ENCODE measurements around the gene CHST8.
"Not testable (repeated sequence)": the region's sequence is repeated elsewhere in the genome, so short reads cannot be mapped to it uniquely, and the experiment has no call there.

The CHST8 gene

DNA sequence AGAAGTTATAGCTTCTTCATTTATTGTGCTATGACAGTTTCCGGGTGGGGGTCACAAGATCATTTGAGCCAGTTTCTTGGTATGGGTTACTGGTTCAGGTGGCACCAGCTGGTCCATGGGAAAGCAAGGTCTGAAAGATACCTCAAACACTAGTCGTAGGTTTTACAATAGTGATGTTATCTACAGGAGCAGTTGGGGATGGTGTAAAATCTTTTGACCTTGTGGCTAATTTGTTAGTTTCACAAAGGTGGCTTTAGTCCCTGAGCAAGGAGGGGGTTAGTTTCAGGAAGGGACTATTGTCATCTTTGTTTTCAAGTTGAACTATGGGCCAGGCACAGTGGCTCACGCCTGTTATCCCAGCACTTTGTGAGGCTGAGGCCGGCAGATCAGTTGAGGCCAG is 24.6 kb downstream of the CHST8 start:
- no peak for DNase-seq

DNA sequence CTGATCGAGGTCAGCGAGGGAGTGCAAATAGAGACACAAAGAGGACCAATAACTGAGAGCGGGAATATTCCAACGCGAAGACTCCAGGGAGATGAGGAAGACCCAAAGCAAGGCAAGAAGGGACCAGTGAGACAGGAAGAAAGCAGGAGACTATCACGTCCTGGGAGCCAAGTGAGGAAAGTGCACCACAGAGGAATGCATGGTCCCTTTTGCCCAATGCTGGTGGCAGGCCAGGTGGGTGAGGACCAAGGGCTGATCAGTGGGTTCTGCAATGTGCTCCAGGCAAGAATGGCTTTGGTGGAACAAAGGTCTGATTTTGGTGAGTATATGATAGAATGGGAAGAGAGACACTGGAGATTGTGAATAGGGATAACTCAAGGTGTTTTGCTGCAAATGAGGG is 25.4 kb downstream of the CHST8 start:
- DNase-seq = no peak

DNA sequence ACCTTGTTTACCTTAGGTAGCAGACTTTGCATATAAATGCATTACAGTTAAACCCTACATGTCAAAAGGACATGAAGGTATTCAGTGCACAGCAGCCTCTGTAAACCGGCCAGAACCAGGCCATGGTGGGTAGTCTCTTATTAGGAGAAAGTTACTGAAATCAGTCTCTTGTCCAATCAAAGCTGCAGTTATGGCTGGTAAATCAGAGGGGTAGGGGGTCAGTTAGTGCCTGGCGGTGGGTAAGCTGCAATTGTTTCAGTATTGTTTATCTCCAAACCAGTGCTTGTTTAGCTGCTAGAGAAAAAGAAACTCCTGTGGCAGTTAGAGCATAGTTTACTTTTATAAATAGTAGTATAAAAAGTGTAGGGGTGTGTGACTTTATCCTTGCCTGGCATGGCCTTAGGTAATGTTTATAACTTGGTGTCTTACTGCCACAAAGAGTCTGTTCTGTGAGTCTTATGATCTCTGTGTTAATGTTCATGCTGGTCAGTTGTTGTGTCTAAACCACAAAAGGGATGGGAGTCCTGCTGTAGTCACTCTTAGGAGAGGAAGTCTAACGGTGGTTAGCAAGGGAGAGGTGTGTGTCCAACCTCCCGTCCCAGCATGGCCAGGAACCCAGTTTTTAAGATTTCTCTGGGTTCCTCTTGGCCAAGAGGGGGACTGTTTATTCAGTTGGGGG is 28.0 kb downstream of the CHST8 start:
- no peak for DNase-seq

DNA sequence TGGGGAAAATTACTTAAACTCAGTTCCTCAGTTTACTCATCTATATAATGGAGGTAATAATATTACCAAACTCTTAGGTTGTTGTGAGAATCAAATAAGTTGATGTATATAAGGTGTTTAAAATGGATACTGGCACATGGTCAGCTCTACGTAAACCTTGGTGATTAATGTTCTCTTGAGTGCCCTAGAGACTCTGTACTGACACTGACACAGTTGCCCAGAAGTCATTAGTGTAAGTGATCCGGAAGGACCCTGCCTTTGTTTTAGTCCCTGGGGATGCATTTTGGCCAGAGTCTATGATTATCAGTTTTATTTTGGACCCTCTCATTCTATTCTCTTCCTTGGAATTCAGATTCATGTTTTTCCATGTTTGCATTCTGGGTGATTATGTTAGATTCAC is 31.9 kb downstream of the CHST8 start:
- DNase-seq = no peak

DNA sequence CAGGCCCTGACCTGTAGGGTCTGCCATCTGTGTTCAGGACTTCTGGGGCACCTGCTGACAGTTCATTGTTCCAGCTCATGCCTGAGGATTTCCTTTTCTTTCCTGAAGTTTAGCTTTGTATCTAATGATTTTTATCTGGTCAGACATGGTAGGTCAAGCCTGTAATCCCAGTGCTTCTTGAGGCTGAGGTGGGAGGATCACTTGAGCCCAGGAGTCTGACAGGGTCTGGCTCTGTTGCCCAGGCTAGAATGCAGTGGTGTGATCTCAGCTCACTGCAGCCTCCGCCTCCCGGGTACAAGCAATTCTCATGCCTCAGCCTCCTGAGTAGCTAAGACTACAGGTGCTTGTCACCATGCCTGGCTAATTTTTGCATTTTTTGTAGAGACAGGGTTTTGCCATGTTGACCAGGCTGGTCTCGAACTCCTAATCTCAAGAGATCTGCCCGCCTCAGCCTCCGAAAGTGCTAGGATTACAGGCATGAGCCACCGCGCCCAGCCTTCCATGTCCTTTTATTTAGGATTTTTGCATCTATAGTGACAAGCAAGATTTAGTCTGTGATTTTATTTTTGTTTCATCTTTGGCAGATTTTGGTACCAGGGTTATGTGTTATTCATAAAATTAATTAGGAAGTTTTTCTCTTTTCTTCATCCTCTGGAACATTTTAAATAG is 33.2 kb downstream of the CHST8 start:
- DNase-seq = no peak

DNA sequence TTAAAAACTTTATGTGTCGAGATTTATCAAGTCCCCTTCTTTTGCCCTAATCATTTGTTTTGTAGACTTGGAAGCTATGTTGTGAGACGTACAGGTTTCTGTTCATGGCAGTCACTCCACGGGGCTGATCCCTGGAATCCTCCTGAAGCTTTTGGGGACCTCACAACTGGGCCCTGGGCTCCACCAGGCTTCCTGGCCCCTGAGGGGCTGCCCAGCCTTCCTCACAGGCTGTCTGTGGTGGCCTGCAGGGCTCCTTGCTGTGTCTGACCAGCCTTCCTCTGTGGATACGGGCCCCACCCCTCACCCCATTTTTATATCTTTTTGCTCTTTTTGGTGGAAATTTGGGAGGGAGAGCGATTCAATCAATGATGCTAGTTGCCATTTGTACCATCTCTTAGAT is 38.1 kb downstream of the CHST8 start:
- DNase-seq = no peak

DNA sequence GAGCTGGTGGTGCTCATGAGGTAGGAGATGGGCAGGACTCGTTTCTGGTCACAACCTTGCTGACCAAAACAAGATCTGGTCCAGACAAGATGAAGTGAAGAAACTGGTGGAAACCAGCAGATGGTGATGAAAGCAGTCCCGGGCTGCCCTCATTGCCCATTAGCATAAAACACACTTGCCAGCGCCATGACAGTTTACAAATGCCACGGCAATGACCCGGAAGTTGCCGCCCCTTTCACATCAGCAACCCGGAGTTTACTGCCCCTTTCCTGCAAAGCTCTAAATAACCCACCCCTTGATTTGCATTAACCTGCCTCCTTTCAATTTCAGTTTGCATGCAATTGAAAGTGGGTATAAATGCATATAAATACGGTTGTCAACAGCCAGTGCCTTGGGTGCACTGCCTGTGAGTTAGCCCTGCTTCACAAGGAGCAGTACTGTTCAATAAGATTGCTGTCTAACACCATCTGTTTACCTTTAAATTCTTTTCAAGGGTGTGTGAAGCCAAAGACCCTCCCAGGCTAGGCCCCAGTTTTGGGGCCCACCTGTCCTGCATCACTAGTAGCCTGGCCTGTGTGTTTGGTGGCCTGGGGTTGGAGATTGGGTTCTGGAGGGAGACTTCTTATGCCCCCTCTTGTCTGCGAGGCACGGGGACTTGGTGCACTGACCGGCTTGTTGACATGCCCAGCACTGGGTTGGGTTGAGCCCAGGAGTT is 38.8 kb downstream of the CHST8 start:
- no peak for DNase-seq

DNA sequence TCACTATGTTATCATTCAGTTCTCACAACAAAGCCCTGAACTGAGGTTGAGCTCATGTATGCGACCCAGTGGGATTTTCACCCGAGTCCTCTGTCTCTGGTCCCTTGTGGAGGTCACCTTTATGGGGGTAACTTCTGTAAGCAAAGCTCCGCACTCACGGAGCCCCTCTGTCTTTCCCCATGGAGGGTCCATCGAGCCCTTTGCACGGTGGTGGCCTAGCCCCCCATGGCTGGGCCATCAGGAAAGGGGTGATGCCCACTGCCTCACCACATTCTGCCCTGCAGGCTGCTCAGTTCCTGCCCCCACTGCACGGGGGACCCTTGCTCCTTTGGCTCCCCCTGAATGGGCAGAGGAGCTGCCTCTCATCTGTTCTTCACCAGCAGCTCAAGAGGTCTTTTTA is 39.6 kb downstream of the CHST8 start:
- DNase-seq = no peak

DNA sequence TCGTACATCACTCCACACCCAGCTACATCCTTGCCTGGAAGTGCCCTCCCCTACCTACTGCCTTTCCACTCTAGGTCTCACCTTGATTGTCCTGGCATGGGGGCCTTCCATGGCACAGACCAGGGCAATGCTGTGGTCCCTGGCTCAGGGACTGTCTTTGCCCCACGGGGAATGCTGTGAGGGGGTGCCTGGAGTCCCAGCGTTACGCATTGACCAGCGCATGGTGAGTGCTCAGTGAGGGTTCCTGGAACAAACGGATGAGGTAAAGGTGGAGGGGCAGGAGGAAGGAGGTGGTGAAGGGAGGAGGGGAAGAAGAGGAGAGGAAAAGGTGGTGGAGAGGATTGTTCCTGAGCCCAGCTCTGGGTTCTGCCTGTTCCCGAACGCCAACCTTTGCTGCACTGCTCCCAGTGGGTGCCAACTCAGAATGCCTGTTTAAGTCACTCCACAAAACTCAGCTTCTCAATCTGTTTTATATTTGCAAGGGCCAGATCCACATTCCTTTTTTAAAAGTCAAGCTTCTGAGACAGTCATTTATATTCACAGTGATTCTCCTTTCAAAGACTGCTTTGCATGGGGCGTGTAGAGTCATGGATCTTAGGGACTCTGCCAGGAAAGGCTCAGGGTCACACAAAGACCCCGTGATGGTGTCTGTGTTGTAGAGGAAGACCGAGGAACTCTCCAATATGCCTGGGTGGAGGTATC is 40.8 kb downstream of the CHST8 start:
- no peak for DNase-seq

DNA sequence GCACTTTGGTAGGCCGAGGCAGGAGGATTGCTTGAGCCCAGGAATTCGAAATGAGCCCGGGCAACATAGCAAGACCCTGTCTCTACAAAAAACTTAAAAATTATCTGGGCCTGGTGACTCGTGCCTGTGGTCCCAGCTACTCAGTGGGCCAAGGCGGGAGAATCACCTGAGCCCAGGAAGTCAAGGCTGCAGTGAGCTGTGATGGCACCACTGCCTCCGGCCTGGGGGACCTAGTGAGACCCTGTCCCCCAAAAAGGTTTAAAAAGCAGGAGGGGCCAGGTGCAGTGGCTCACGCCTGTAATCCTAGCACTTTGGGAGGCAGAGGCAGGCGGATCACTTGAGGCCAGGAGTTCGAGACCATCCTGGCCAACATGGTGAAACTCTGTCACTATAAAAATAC is 41.6 kb downstream of the CHST8 start:
- DNase-seq = not testable (repeated sequence)

DNA sequence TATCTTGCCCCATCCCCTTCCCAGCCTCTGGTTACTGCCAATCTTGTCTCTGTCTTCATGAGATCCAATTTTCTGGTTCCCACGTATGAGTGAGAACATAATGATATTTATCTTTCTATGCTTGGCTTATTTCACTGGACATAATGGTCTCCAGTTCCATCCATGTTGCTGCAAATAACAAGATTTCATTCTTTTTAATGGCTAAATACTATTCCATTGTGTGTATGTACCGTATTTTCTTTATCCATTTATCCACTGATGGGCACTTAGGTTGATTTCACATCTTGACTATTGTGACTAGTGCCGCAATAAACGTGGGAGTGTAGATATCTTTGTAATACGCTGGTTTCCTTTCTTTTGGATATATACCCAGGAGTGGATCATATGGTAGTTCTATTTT is 43.0 kb downstream of the CHST8 start:
- DNase-seq = no peak

DNA sequence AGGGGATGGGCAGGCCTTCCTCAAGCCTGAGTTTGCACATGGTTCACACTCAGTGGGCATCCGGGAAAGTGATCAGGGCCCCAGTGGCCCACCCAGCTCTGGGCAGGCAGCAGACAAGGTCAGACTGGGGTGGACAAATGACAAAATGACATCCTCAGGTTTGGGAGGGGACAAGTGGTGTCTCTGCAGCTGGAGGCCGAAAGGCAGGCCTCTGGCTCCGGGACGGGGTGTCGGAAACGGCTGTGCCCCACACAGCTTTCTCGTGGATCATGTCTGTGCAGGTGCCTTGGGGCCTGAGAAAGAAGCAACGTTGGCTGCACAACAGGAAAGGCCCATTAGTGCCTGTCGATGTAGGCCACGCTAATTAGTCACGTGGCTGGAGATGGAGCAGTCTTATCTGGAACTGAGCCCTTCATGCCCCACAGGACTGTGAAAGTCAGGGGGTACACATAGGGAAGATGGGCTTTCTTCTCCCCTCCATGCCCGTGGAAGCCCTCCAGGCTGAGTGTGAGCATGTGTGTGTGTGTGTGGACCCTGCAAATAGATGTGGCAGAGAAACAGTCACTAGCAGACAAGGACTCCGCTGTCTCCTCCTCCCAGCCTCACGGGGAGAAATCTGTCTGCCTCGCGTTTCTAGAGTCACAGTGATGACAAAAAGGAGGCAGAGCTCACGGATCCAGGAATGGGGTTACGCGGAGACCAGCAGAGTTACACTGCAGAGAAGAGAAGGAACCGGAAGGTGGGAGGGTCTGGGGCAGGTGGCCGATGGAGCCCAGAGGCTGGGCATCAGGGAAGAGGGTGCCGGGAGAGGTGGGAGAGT is 44.2 kb downstream of the CHST8 start:
- no peak for DNase-seq

DNA sequence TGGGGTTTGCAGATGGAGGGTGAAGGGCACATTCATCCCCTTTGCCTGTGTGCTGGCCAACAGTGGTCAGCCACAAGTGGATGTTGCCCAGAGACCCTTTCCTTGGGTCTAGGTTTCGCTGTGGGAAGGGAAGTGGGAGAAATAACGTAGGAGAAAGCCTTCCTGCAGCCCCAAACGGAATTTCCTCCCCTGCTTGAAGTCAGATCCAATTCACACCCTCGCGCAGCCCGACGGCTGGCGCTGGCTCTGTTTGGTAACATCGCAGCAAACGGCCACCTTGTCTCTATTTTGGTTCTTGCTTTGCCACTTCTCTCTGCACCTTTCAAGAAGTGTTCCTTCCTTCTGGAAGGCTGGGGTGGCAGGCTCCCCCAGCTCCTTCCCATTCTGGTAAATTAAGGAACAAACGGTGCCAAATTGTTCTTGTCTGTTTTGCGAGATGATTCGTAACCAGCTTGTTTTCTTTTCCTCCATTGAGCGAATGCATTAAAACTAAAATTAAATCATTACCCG is 45.4 kb downstream of the CHST8 start:
- no peak for DNase-seq

DNA sequence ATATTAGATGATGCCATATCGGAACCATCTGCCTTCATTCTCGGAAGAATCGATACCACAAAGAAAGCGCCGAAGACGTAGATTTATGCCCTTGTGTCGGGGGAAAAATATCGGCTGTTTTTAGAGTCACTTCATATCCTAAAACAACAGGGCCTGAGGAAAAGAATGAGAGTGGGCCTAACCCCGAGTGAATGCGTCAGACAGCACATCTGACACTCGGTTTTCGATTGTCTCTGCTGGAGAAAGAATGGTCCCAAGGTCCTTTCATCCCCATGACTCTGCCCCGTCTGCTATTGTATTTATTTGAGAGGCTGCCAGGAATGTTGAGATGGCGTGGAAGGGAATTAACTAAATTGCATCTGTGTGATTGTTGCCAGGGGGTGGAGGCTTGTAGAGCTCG is 46.1 kb downstream of the CHST8 start:
- DNase-seq = no peak

DNA sequence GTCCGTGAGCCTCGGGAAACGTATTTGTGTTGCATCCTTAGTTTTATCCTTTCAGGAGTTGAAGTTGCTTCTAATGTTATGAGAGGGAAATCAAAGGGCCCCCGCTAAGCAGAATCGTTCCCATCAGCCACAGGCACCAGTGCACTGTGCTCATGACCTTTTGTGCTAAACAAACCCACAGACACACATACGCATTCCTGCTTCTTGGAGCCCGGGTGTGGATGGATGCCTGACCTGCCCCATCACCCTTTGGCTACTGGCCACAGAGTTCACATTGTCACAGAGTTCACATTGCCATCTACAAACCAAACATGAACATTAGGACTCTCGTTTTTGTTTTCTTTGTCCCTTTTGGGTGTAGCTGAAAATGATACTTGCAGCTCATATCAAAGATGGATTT is 47.2 kb downstream of the CHST8 start:
- DNase-seq = no peak

DNA sequence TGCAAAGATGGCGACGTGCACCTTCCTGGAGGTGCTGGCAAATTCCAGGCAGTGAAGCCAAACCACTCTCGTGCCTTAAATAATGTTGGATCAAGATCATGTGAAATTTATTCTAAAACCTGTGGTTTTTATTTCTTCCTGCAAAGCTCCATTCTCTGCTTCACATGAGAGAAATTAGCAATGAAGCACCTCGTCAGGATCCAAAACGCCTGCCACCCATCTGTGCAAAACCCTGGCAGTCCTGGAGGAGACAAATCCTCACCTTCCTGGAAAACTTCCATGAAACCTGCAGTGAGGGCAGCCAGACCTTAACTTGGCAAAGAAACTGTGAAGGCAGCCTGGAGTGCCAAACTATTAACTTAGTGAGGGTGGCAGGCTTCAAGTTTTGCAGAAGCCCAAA is 47.6 kb downstream of the CHST8 start:
- DNase-seq = no peak

DNA sequence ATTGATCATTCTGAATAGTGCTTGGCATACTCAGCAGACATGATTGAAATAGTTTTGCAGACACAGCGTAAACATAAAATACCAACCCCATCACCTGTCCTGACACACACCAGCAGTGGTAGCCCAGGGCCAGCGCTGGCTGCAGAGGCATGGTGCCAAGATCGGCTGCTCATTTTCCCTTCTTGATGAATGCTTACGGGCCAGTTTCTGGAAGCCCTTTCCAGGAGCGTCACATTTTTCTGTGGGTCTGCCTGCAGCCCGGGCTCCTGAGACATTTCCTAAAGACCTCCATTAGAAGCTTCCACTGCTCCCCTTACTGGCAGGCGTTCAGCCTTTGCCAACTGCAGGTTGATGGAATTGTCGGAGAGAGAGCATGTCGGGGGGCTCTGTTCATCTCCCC is 48.6 kb downstream of the CHST8 start:
- DNase-seq = no peak

DNA sequence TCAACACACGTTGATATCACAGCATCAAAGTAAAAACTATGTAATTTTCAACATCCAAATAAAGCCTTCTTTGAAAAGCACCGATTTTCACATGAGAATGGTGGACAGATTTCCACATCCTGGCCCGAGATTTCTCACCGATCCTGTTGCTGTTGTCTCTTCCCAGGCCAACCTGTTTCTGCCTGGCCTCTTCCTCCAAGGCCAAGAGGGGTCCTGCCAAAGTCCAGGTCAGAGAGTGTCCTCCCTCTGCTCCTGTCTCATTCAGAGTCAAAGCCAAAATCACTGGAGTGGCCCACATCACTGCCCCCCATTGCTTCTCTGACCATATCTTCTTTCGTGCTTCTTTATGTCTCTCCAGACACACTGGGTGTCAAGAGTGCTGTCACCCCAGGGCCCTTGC is 49.5 kb downstream of the CHST8 start:
- DNase-seq = no peak

DNA sequence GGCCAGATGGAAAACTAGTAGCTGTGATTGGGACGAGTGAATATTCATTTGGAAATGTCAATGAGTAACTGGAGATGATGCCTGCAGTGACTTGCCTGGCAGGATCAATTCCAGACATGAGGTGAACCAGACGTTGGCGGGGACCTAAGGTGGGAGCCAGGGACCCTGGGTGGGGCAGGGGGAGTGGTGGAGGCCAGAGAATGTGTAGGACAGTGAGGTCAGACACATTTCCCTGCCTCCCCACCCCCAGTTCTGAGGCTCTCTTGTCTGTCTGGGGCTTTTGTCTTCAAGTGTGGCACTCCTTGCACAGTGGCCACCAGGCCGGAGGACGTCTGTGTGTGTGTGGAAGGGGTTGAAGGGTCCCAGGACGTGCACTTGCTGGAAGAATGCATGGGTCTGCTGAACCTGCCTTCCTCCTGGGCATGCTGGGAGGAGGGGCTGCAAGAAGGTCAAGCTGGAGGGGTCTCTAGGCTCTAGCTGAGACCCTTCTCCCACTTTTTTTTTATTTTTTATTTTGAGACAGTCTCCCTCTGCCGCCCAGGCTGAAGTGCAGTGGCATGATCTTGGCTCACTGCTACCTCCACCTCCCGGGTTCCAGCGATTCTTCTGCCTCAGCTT is 51.6 kb downstream of the CHST8 start:
- DNase-seq = no peak

DNA sequence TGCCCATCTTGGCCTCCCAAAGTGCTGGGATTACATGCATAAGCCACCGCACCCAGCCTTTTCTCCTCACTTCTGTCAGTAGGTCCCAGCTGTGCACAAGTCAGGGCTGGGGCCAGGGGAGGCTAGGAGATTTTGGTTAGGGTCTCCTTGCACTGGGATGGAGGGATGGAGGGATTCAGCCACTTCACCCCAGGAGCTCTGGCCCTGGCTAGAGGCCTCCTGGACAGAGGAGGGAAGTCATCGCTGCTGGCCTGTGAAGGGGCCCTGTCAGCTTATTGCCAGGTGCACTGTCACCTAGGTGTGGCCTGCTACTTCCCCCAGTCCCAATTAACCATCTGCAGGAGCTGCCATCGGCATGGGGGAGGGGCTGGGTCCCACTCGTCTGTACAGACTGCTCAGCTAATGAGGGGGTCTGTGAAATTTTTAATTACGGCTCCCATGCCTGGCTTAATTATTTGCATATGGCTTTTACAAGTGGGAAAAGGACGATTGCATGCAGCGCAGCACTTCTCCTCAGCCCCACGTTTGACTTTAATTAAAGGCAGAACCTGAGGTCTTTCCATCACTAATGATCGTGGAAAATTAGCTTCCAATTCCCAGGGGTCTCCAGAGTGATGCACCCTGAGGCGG is 52.4 kb downstream of the CHST8 start:
- DNase-seq = no peak

DNA sequence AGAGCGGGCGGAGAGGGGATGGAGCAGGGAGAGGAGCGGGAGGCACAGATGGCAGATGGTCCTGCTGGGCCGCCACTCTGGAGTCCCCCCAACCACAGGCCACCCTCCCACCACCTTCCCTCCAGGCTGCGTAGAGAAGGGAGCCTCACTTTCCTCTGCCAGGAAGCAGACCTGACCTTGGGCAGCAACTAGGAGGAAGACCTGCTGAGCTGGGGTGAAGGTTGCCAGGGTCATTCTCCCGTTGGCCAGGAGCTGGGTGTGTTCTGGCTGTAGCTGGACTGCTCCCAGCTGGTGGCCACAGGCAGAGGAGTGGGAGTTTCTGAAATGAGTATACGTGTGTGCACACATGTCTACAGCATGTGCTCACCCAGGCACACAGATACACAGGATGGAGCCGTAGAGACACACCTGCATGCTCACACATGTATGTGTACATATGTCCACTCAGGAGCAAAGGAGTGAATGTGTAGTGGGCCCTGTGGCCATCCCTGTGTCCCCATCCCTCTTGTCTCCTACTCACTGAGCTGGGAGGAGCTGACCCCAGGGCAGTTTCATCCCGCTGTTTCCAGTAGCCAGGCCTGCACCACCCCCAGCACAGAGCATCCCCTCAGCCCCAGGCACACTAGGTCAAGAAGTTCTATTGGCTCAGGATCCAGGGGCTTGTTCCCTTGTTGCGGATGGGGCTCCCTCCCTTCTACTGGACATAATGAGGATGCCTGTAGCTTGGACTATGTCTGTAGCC is 53.0 kb downstream of the CHST8 start:
- DNase-seq = no peak

All from cerebellar nuclear complex (tissue), 1 donor.